ENCODE data around the gene RXRB.

GRCh38 chr6:33154349-33154748 is 46.1 kb downstream of the RXRB start:
- no peak for TF ChIP-seq POLR2A (IDR thresholded peaks at IDR 0.05; ENCODE audit: low read length)
- no peak for TF ChIP-seq GATA1 (IDR thresholded peaks at IDR 0.05; ENCODE audit: low read depth, low read length)
